A673 (cell line): ENCODE results near the gene GADD45A. TPM values are rescaled to one million over a fixed set of nuclear protein-coding genes. Genes with fewer than 3 reads are reported as not detected.

Experiments
- BruUV-seq: library from RNA; stranded (reverse); fragments of 400-500 nt; replicated peaks from 2 replicates; lab custom pipeline; 2021; lab: Mats Ljungman, UMichigan
- CTCF ChIA-PET: fragments of 300-600 bp; sonication (Branson Sonifier 250); formaldehyde crosslinking; loops from one replicate; lab custom pipeline; 2022; ENCODE audit warnings: antibody characterized with exemption; lab: Charles Lee
- POLR2A ChIA-PET: fragments of 300-600 bp; sonication (Branson Sonifier 250); formaldehyde crosslinking; loops from one replicate; lab custom pipeline; 2022; ENCODE audit warnings: antibody characterized with exemption; ENCODE audit not compliant: low non-redundant PET; lab: Charles Lee
- DNase-seq: peaks from one replicate; pipeline ENCODE4 v3.0.0-alpha.2; 2015; ENCODE audit warnings: low spot score
- H3K27ac ChIP-seq: fragments of 200-600 bp; sonication (generic); 2 replicates; pipeline ENCODE4 v1.5.1; 2016; ENCODE audit warnings: mixed run types, low read depth, mild to moderate bottlenecking, mixed read lengths, antibody characterized with exemption, low read length; ENCODE audit not compliant: poor library complexity, severe bottlenecking
- H3K27me3 ChIP-seq: fragments of 200-600 bp; sonication (generic); replicated peaks from 2 replicates; pipeline ENCODE4 v1.6.1; 2017; ENCODE audit warnings: mixed run types, low read depth, mild to moderate bottlenecking, mixed read lengths, antibody characterized with exemption, low read length; ENCODE audit not compliant: insufficient read depth, poor library complexity
- H3K36me3 ChIP-seq: fragments of 200-600 bp; sonication (generic); 2 replicates; pipeline ENCODE4 v1.6.1; 2016; ENCODE audit warnings: mixed run types, mild to moderate bottlenecking, mixed read lengths, antibody characterized with exemption, low read length; ENCODE audit not compliant: insufficient read depth, poor library complexity, severe bottlenecking
- H3K4me1 ChIP-seq: fragments of 200-600 bp; sonication (generic); 2 replicates; pipeline ENCODE4 v1.6.1; 2017; ENCODE audit warnings: mixed run types, mild to moderate bottlenecking, mixed read lengths, antibody characterized with exemption, low read length; ENCODE audit not compliant: insufficient read depth, poor library complexity, severe bottlenecking
- H3K4me3 ChIP-seq: fragments of 200-600 bp; sonication (generic); 2 replicates; pipeline ENCODE4 v1.5.1; 2016; ENCODE audit warnings: low read depth, mixed run types, mild to moderate bottlenecking, mixed read lengths, low read length; ENCODE audit not compliant: poor library complexity, severe bottlenecking
- H3K9me3 ChIP-seq: fragments of 200-600 bp; sonication (generic); 2 replicates; pipeline ENCODE4 v1.6.1; 2016; ENCODE audit warnings: mixed run types, low read depth, mild to moderate bottlenecking, mixed read lengths, antibody characterized with exemption, low read length; ENCODE audit not compliant: poor library complexity, severe bottlenecking
- EZH2 ChIP-seq: fragments of 200-600 bp; sonication (generic); IDR thresholded peaks from 2 replicates; pipeline ENCODE4 v1.6.1; 2017; ENCODE audit warnings: borderline replicate concordance, low read depth, mild to moderate bottlenecking, mixed read lengths, antibody characterized with exemption, low read length; ENCODE audit not compliant: poor library complexity, severe bottlenecking
- intact Hi-C: fragments of 100-400 bp; cut with micrococcal nuclease; formaldehyde crosslinking; loops from one replicate; pipeline ENCODE4 v1.10.0; 2022; ENCODE audit not compliant: unreplicated experiment
- total RNA-seq: library from RNA; stranded (reverse); gene quantifications from 2 replicates; pipeline ENCODE4 v1.2.3, GENCODE V29; 2021
- TF ChIP-seq, protein P1 (sequence below): fragments of 300-800, 200-600 bp; sonication (generic); conservative IDR thresholded peaks from 2 replicates; pipeline ENCODE4 v1.5.1; 2017; ENCODE audit warnings: low read depth, mild to moderate bottlenecking, antibody characterized with exemption, low read length, moderate library complexity, mixed read lengths

GADD45A gene
- total RNA-seq, 1 experiment from 2014 or later, result 39.7 TPM

DNA sequence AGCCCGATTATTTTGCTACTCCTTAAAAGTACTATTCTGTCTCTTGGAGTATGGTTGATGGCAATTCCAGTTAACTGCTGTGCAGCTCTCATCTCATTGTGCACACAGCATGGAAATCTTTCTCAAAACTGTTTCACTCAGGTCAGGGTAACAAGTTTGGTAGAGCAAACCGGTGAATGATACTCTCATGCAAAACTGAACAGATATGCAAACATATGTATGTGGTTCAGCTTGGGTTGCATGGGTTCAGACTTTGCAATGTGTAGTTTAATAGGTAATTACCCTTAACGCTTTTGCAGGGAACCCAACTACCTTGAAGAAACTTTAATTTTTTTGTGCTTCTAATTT, 2.2 kb downstream of the GADD45A start:
- Histone ChIP-seq H3K36me3 (peaks cover 31% of the 10 kb centered on the region), H3K4me1 (peaks cover 29% of the 10 kb centered on the region), H3K4me3 (peak overlapping the region; percentile 82), H3K27ac (peak overlapping the region; percentile 98), H3K27me3 (no peaks in the 10 kb centered on the region), H3K9me3 (no peaks in the 10 kb centered on the region)
- BruUV-seq, result no TSS peak
- ChIA-PET POLR2A (interaction anchor here (0.7 kb wide), 1 partner anchor 1512 kb away, joined by 3 read pairs; no protein-coding TSS in a partner anchor), CTCF (interaction anchor here (0.5 to 2.7 kb wide), 2 partner anchors 73 to 79 kb away, joined by 4 to 14 read pairs; no protein-coding TSS in a partner anchor)
- no peak for TF ChIP-seq EZH2
- TF ChIP-seq, protein P1, sequence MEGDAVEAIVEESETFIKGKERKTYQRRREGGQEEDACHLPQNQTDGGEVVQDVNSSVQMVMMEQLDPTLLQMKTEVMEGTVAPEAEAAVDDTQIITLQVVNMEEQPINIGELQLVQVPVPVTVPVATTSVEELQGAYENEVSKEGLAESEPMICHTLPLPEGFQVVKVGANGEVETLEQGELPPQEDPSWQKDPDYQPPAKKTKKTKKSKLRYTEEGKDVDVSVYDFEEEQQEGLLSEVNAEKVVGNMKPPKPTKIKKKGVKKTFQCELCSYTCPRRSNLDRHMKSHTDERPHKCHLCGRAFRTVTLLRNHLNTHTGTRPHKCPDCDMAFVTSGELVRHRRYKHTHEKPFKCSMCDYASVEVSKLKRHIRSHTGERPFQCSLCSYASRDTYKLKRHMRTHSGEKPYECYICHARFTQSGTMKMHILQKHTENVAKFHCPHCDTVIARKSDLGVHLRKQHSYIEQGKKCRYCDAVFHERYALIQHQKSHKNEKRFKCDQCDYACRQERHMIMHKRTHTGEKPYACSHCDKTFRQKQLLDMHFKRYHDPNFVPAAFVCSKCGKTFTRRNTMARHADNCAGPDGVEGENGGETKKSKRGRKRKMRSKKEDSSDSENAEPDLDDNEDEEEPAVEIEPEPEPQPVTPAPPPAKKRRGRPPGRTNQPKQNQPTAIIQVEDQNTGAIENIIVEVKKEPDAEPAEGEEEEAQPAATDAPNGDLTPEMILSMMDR, result no peak
- intact Hi-C loops, result loop anchor here (2.0 to 10.0 kb wide), 3 partner anchors 50 to 148 kb away; partner anchors contain the start of gene GNG12
- peak; percentile 23 for DNase-seq

DNA sequence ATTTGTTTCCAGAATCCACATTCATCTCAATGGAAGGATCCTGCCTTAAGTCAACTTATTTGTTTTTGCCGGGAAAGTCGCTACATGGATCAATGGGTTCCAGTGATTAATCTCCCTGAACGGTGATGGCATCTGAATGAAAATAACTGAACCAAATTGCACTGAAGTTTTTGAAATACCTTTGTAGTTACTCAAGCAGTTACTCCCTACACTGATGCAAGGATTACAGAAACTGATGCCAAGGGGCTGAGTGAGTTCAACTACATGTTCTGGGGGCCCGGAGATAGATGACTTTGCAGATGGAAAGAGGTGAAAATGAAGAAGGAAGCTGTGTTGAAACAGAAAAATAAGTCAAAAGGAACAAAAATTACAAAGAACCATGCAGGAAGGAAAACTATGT, 2.6 kb downstream of the GADD45A start:
- H3K27ac ChIP-seq, result peak overlapping the region; percentile 98
- no peak for DNase-seq
- H3K36me3 ChIP-seq, result peaks cover 31% of the 10 kb centered on the region
- TSS peak; percentile 52 for BruUV-seq
- no peaks in the 10 kb centered on the region for H3K9me3 ChIP-seq
- intact Hi-C loops, result loop anchor here (2.0 to 10.0 kb wide), 3 partner anchors 49 to 147 kb away; partner anchors contain the start of gene GNG12
- CTCF ChIA-PET, result no interaction called here
- POLR2A ChIA-PET, result no interaction called here
- peak overlapping the region; percentile 82 for H3K4me3 ChIP-seq
- TF ChIP-seq, protein P1, result no peak
- TF ChIP-seq EZH2, result no peak
- peaks cover 29% of the 10 kb centered on the region for H3K4me1 ChIP-seq
- H3K27me3 ChIP-seq, result no peaks in the 10 kb centered on the region

DNA sequence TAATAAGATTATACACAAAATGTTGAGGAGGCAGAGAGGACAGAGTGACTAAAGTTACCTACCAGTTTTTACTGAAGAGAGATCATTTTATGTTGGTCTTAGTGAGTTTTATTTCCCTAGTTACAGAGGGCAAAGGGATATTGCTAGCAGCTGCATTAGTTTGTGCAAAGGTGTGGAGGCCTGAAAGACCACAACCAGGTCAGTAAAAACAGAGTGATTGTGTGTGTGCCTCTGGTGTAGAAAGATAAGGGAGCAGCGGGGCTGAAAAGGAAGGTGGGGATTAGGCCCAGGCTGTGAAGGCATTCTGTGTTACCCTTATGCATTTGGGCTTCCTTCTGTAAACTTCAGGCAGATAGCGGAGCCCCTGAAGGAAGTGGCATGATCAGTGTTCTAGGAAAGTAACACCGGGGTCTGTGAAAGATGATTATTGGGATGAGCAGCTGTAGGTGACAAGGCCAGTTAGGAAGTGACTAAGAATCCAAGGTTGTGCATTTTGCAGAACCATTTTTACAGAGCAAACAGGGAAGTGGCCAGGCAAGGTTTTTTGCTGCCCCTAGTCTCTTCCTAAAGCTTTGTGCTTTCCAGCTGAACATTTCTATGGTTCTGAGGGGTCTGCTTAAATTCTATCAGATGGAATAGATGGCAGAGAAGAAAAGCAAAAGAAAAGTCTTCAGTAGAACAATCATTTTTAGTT, 3.7 kb downstream of the GADD45A start:
- Histone ChIP-seq H3K27me3 (no peaks in the 10 kb centered on the region), H3K36me3 (peaks cover 31% of the 10 kb centered on the region), H3K9me3 (no peaks in the 10 kb centered on the region), H3K4me3 (no peak overlapping the region), H3K4me1 (peaks cover 24% of the 10 kb centered on the region), H3K27ac (peak overlapping the region; percentile 7)
- ChIA-PET CTCF (no interaction called here), POLR2A (interaction anchor here (0.7 kb wide), 1 partner anchor 43 kb away, joined by 4 read pairs; no protein-coding TSS in a partner anchor)
- intact Hi-C loops, result loop anchor here (10.0 kb wide), 1 partner anchor 146 kb away; the partner anchor contains the start of gene GNG12
- no peak for DNase-seq
- TF ChIP-seq, protein P1, result no peak
- no peak for TF ChIP-seq EZH2
- BruUV-seq, result no TSS peak
